IPS-18c (cell line): ENCODE data around the gene NCAM1.

Experiments
- H3K4me3 ChIP-seq: 2 replicates; pipeline ENCODE4 v1.7.0; 2013; ENCODE audit warnings: low read depth, mild to moderate bottlenecking, low read length, moderate library complexity; ENCODE audit not compliant: insufficient read depth
- H3K9me3 ChIP-seq: one replicate; pipeline ENCODE4 v1.6.1; 2013; ENCODE audit warnings: mild to moderate bottlenecking, low read length, moderate library complexity; ENCODE audit not compliant: control insufficient read depth, insufficient read depth

Gene NCAM1

GRCh38 chr11:113260541-113260940 lies 299.3 kb downstream of the NCAM1 start:
- H3K4me3 ChIP-seq = no peak overlapping the region
- no peaks in the 10 kb centered on the region for H3K9me3 ChIP-seq

- H3K4me3 ChIP-seq = no peak overlapping the region
Measured at GRCh38 chr11:113261709-113262475, 300.7 kb downstream of the NCAM1 start.

DNA sequence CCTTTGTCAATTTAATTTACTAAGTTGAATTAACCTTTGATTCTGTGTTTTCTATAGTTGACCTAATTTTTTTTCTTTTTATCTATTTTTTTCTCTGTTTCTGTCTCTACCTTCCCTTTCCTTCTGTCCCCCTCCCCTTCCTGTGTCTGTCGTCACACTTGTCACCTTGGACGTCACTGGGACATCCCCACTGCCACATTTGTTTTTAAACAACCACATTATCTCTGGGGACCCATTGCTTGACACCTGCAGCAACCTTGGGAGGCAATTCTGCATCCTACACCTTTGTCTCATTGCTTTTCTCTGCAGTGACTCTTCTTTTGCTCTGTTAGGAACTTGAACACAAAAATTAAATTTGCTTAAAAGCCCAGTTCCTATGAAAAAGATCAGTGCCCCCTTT lies 301.4 kb downstream of the NCAM1 start:
- H3K4me3 ChIP-seq = no peak overlapping the region
- H3K9me3 ChIP-seq = no peaks in the 10 kb centered on the region

More at GRCh38 chr11:113261709-113262475, 300.7 kb downstream of the NCAM1 start:
- H3K9me3 ChIP-seq = no peaks in the 10 kb centered on the region

DNA sequence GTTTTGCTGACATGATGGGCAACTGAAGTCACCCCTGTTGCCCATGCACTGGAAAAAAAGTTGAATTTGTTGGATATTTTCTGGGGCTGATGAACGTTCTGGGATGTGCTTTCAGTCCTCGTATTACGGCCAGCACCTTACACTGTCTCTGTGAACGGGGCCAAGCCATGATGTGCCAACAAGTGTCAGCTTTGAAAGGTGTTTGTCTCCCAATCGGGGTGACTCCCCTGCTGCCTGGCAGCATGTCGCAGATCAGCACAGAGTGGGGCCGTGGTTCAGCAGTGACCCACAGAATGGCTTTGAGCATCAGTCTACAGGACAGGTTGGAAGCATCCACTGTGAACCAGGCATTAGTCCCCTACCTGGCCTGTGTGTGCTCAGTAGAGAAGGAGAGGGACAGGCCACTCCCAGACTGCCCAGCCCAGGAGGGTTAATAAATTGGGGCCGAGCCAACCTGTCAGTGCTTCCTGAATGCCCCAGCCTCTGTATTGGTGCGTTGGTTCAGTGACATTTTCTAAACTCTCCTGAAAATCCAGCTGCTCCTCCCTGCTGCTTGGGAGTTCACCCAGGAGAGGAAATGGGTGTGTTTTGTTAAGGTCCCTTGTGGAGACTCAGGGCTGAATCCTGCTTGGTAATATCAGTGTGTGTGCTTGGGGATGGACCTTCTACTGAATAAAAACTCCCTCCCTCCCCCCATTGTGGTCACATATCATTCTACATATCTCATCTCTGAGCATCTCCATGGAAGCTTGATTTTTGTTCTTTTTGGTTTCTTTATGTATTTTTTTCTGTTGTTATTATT lies 302.4 kb downstream of the NCAM1 start:
- Histone ChIP-seq H3K4me3 (no peak overlapping the region), H3K9me3 (no peaks in the 10 kb centered on the region)

DNA sequence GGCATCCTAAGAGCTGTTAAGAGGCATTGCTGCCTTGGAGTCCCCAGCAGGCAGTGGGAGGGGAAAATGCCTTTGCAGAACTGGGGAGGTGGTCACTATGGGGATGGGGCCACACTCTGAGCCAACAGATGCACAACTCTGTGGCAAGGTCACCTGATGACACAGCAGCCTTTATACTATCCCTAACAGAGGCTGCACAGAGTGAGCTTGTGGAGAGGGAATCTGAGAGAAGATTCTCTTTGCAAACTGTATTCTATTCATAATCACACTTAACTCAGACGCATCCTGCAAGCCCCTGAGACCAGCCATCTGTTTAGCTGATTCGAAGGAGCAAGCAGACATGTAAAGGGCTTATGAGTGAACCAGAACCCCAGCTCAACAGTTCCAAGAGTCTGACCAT lies 304.1 kb downstream of the NCAM1 start:
- Histone ChIP-seq H3K4me3 (no peak overlapping the region), H3K9me3 (no peaks in the 10 kb centered on the region)

DNA sequence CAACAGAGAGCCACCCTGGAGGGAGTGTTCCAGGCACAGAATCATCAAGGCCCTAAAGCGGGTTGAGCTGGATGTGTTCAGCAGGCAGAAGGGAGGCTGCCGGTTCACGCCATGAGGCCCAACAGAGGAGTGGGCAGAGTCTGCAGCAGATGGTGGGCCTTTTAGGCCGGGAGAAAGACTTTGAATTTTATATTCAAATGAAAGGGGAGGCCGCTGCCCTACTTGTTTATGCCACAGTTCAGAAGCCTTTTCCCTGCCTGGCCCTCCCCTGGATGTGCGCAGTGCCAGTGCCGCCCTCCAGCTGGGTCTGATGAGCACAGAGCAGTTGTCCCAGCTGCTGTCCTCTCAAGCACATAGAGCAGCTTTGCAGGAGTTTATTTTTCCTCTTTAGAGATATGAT lies 306.3 kb downstream of the NCAM1 start:
- no peaks in the 10 kb centered on the region for H3K9me3 ChIP-seq
- H3K4me3 ChIP-seq = no peak overlapping the region; the same call in 1 of the 2 replicates

DNA sequence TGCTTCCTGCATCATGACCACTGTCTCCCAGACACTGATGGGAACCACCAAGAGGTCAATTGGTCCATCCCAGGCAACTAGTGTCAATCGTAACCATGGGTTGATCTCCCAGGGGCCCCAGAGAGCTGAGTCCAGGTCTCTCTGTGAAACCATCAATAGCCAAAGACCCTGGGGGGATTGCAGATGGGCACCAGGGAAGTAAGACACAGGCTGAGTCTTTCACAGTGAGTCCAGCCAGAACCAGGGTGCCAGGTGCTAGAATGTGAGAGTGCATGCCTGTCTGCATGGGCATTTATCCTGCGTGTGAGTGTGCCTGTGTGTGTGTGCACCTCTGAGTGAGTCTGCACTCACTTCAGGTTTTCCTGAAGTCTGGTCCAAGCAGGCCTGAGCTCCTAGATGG lies 307.9 kb downstream of the NCAM1 start:
- Histone ChIP-seq H3K4me3 (no peak overlapping the region), H3K9me3 (no peaks in the 10 kb centered on the region)

- Histone ChIP-seq H3K9me3 (no peaks in the 10 kb centered on the region), H3K4me3 (no peak overlapping the region)
Measured at GRCh38 chr11:113269636-113270035, 308.4 kb downstream of the NCAM1 start.

- Histone ChIP-seq H3K9me3 (no peaks in the 10 kb centered on the region), H3K4me3 (no peak overlapping the region)
Measured at GRCh38 chr11:113270080-113270479, 308.9 kb downstream of the NCAM1 start.

DNA sequence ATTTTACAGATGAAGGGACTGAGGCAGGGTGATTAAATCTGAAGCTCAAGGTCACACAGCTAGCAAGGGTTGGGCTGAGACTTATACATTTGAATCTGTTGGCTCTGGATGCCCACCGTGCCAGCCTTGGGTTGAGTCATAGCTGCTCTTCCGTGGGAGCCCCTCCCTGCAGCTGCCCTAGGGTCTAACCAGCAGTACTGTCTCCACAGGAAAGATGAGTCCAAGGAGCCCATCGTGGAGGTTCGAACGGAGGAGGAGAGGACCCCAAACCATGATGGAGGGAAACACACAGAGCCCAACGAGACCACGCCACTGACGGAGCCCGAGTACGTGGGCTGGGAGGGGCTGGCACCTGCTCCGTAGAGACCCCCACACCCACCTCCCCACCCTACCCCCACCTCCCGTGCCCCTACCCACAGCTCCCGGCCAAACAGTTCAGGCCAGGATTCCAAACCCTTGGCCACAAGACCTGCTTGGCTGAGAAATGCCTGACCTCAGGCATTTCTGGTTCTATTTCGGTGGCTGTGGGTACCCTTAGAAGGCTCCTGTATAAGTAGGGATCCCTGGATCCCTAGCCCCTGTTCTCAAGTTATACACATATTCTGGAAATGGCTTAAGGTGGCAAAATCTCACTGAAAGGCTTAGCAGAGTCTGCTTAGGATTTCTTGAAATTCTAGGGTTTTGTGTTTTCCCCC lies 310.5 kb downstream of the NCAM1 start:
- Histone ChIP-seq H3K4me3 (no peak overlapping the region), H3K9me3 (no peaks in the 10 kb centered on the region)

DNA sequence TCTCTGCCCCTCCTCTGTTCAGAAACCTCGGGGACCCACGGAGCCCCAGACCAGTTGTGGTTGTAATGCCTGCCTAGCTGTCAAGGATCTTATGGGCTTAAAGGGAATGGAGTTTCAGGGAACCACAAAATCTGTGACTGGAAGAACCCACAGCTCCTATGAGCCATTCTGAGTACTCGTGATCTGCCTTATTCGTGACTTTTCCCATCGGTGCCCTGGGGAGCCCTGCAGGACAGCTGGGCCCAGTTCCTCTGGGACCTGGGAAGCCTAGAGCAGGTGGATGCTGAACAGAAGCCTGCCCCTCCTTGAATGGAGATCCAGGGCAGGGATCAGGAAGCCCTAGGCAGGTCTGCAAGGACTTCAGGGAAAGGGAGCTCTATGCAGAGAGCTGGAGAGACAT lies 311.1 kb downstream of the NCAM1 start:
- Histone ChIP-seq H3K4me3 (no peak overlapping the region), H3K9me3 (no peaks in the 10 kb centered on the region)

DNA sequence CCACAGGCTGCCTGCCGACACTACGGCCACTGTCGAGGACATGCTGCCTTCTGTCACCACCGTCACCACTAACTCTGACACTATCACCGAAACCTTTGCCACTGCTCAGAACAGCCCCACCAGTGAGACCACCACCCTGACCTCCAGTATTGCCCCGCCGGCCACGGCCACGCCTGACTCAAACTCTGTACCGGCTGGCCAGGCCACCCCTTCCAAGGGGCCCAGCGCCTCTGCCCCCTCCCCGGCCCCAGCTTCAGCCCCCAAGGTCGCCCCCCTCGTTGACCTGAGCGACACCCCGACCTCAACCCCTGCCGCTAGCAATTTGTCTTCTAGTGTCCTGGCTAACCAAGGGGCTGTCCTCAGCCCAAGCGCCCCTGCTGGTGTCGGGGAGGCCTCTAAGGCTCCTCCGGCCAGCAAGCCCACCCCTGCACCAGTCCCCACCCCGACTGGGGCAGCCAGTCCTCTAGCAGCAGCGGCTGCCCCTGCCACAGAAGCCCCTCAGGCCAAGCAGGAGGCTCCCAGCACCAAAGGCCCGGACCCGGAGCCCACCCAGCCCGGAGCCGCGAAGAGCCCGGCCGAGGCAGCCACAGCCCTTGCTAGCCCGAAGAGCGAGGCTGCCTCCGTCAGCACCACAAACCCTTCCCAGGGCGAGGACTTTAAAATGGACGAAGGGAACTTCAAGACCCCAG lies 311.9 kb downstream of the NCAM1 start:
- no peak overlapping the region for H3K4me3 ChIP-seq
- H3K9me3 ChIP-seq = no peaks in the 10 kb centered on the region

GRCh38 chr11:113273720-113274119 lies 312.5 kb downstream of the NCAM1 start:
- Histone ChIP-seq H3K9me3 (no peaks in the 10 kb centered on the region), H3K4me3 (no peak overlapping the region)

DNA sequence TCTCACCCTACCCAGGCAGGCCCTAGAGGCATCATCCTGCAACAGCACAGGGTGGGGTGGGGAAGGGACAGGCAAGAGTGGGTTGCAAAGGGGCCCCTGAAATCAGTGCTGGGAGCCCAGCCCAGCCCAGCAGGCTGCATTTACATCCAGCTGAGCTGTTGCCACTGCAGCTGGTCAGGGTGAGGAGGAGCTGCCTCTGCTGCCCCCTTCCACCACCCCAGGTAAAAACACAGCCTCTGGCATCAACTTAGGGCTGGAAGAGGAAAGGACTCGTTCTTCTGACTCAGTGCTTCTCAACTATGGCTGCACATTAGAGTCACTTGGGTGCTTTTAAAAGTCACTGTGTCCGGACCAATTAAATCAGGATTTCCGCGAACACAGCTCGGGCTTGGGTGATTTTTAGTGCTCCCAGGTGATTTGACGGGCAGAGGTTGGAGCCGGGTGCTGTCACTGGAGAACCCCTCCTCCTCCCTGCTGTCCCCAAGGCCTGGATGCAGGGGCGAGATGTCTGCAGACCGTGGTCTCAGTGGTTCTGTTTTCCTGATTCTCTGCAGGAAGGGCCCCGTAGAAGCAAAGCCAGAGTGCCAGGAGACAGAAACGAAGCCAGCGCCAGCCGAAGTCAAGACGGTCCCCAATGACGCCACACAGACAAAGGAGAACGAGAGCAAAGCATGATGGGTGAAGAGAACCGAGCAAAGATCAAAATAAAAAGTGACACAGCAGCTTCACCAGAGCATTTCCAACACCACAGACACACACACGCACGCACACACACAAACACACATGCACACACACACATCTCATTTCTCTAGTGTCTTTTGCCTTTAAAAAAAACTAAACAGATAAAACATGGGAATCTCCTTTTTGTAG lies 313.7 kb downstream of the NCAM1 start:
- Histone ChIP-seq H3K4me3 (no peak overlapping the region), H3K9me3 (no peaks in the 10 kb centered on the region)

- Histone ChIP-seq H3K9me3 (no peaks in the 10 kb centered on the region), H3K4me3 (no peak overlapping the region)
Measured at GRCh38 chr11:113275602-113276001, 314.4 kb downstream of the NCAM1 start.

DNA sequence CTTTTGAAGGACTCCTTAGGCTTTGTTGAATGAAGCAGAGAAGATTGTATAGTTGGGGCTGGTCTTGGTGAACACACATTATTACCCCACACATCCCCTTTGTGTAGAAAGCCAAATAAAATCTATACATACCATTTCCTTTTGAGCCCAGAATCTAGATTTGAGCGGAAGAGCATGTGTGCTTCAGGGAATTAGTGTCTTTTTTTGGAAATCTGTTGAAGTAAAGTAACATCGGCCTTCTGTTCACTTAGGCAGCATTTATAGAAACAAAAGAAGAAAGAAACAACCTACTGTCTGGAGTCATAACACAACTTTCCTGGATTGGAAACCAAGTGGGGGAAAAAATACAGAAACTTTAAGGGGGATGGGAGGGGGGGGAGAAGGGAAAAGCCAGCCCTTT lies 315.2 kb downstream of the NCAM1 start:
- Histone ChIP-seq H3K4me3 (no peak overlapping the region), H3K9me3 (no peaks in the 10 kb centered on the region)
